ENCODE results near the gene HS3ST3B1. TPM values are rescaled to one million over a fixed set of nuclear protein-coding genes. Genes with fewer than 3 reads are reported as not detected.
A peak's percentile ranks its signal among the peaks of the same experiment; 100 is the strongest.

The HS3ST3B1 gene
- total RNA-seq, 4 donors from 2014 or later, result 2.5 to 5.5 (median 3.3) TPM

DNA sequence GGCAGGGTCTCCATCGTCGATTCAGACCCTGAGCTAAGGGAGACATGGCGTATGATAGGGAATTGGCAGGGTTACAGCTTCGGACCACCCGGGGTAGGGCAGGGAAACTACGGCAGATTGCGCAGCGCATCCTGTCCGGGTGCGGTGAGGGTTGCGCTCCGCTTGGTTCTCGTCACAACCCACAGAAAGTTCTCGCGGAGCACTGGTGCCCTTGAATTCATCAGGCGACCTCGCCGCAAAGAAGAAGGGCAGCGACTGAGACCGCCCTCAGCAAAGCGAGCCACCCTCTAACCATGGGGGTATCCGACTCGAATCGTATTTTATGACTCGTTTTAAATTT is 1.2 kb downstream of the HS3ST3B1 start:
- WGBS, result 1% methylated on average over 12 of the region's 25 CpGs
- Histone ChIP-seq H3K27me3 (peaks cover 0 to 100% (median 64%) of the 10 kb centered on the region in 4 donors), H3K4me3 (peak overlapping the region; percentile 60 to 66 (median 63)), H3K4me1 (peaks cover 54 to 75% (median 69%) of the 10 kb centered on the region in 4 donors), H3K36me3 (no peaks in the 10 kb centered on the region), H3K9me3 (no peaks in the 10 kb centered on the region), H3K27ac (replicated peaks in 1 of 4) (peak overlapping the region; percentile 61 to 82 (median 68))
- peak in 1 of 2 donors; percentile 3 for TF ChIP-seq POLR2AphosphoS5 (IDR thresholded peaks at IDR 0.05)
- no peak for TF ChIP-seq EP300 (IDR thresholded peaks at IDR 0.05)
- no peak for TF ChIP-seq POLR2A (IDR thresholded peaks at IDR 0.05; ENCODE audit: low read depth)
- TF ChIP-seq CTCF (IDR thresholded peaks at IDR 0.05), result no peak
- no peak for DNase-seq (ENCODE audit: extremely low spot score)
- intact Hi-C loops (cut with DNase I), result loop anchor here (2.0 to 10.0 kb wide), 3 partner anchors 225 to 707 kb away; no protein-coding TSS in a partner anchor

DNA sequence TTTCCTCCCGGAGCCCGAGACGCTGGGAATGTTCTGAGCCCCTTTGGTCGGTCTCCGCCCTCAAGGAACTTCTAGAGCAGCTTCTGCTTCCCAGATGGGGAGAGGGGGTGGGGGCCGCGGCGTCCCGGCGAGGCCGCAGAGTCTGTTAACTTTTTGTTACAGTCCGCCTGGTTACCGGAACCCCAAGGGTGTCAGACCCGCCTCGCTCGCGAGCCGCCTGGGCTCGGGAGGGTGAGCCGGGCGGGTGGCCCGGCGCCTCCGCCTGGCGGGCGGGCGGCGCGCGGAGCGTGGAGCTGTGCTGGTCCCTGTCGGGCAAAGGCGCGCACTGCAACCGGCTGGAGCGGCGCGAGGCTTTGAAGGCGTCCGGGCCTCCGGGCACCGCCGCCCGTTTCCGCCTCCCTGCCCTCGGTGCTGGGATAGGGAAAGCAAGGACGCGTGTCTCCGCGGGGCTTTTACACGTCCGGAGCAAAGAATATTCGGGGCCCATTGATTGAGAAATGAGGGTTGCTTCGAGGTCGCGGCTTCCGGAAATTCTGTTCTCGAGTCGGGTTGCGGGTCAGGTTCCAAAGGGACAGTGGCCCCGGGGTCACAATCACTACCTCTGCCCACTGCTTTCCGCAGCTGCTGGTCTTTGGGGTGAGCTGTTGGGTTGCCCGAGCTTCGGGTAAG is 1.7 kb downstream of the HS3ST3B1 start:
- intact Hi-C loops (cut with DNase I), result loop anchor here (2.0 to 10.0 kb wide), 3 partner anchors 225 to 708 kb away; no protein-coding TSS in a partner anchor
- 2% methylated on average over 25 of the region's 64 CpGs for WGBS
- DNase-seq (ENCODE audit: extremely low spot score), result peak; percentile 95
- Histone ChIP-seq H3K36me3 (no peaks in the 10 kb centered on the region), H3K9me3 (no peaks in the 10 kb centered on the region), H3K27ac (replicated peaks in 1 of 4) (peak overlapping the region; percentile 61 to 82 (median 68)), H3K4me3 (peak overlapping the region; percentile 60 to 66 (median 63)), H3K27me3 (peaks cover 0 to 100% (median 59%) of the 10 kb centered on the region in 4 donors), H3K4me1 (peaks cover 50 to 70% (median 64%) of the 10 kb centered on the region in 4 donors)
- TF ChIP-seq EP300 (IDR thresholded peaks at IDR 0.05) (no peak), CTCF (IDR thresholded peaks at IDR 0.05) (peak; percentile 93 to 100 (median 96)), POLR2AphosphoS5 (IDR thresholded peaks at IDR 0.05) (peak in 1 of 2 donors; percentile 6), POLR2A (IDR thresholded peaks at IDR 0.05; ENCODE audit: low read depth) (no peak)

GRCh38 chr17:14303343-14304221 is 2.7 kb downstream of the HS3ST3B1 start:
- H3K4me3 ChIP-seq, result peak overlapping the region; percentile 60 to 66 (median 63)
- 34% methylated on average over 33 of the region's 56 CpGs for WGBS
- no peak overlapping the region for H3K27ac ChIP-seq (replicated peaks in 1 of 4)
- no peaks in the 10 kb centered on the region for H3K36me3 ChIP-seq
- intact Hi-C loops (cut with DNase I), result loop anchor here (2.0 to 10.0 kb wide), 3 partner anchors 226 to 709 kb away; no protein-coding TSS in a partner anchor
- no peak for DNase-seq (ENCODE audit: extremely low spot score)
- H3K9me3 ChIP-seq, result no peaks in the 10 kb centered on the region
- H3K27me3 ChIP-seq, result peaks cover 0 to 100% (median 51%) of the 10 kb centered on the region in 4 donors
- TF ChIP-seq POLR2A (IDR thresholded peaks at IDR 0.05; ENCODE audit: low read depth) (no peak), POLR2AphosphoS5 (IDR thresholded peaks at IDR 0.05) (no peak), EP300 (IDR thresholded peaks at IDR 0.05) (no peak), CTCF (IDR thresholded peaks at IDR 0.05) (no peak)
- peaks cover 41 to 61% (median 55%) of the 10 kb centered on the region in 4 donors for H3K4me1 ChIP-seq

DNA sequence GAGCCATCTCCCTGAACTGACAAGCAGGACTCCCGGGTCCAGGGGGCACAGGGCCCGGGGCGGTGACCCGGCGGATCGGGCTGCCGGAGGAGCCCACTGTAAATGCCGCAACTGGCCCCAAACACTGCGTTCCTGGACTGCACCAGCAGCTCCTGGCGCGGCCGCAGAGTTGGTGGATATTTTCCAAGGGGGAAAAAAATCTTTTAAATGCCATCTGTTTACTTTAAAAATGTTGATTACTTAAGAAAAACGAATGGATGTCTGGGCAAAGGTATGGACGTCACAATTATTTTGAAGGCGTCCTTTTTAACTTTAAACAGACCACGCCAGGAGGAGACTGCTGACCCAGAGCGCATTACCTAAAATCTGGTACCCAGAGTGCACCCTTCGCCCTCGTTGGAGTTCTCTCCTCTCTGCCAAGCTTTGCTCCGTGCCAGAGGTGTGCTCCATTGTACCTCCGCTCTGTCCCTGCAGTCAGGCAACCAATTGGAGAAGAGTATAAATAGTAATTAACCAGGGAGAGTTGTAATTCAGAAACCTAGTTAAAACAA is 3.4 kb downstream of the HS3ST3B1 start:
- Histone ChIP-seq H3K9me3 (no peaks in the 10 kb centered on the region), H3K27ac (replicated peaks in 1 of 4) (no peak overlapping the region), H3K4me3 (peak overlapping the region; percentile 34 to 66 (median 60)), H3K27me3 (peaks cover 0 to 100% (median 51%) of the 10 kb centered on the region in 4 donors), H3K4me1 (peaks cover 39 to 61% (median 58%) of the 10 kb centered on the region in 4 donors), H3K36me3 (no peaks in the 10 kb centered on the region)
- TF ChIP-seq EP300 (IDR thresholded peaks at IDR 0.05) (no peak), CTCF (IDR thresholded peaks at IDR 0.05) (no peak), POLR2AphosphoS5 (IDR thresholded peaks at IDR 0.05) (no peak), POLR2A (IDR thresholded peaks at IDR 0.05; ENCODE audit: low read depth) (no peak)
- intact Hi-C loops (cut with DNase I), result loop anchor here (5.0 to 10.0 kb wide), 2 partner anchors 227 to 631 kb away; no protein-coding TSS in a partner anchor
- 68% methylated on average over 18 of the region's 21 CpGs for WGBS
- DNase-seq (ENCODE audit: extremely low spot score), result no peak

Data from esophagus muscularis mucosa (tissue), 4 donors.